T-cell (primary cell): Measurements from ENCODE around the gene KAT7. TPM values are rescaled to one million over a fixed set of nuclear protein-coding genes. Genes with fewer than 3 reads are reported as not detected.

Source experiments
- ATAC-seq, 4 experiments: fragments of 200-7000 bp in 3 of 4; fragments of 150-1000 bp in 1 of 4; cut with Tn5 transposase; replicated peaks in 1 of 4; 1 replicate in 3 of 4; 2 replicates in 1 of 4; pipeline ENCODE4 v1.10.0; 2021; ENCODE audit warnings: moderate library complexity in 3 of 4, mild to moderate bottlenecking in 2 of 4, moderate number of reproducible peaks in 1 of 4
- CTCF ChIA-PET, 2 donors: fragments of 300-600 bp; sonication (Branson Sonifier 250); formaldehyde crosslinking; loops; one replicate each; lab custom pipeline; 2022; ENCODE audit warnings: antibody characterized with exemption in 2 of 2; lab: Charles Lee
- POLR2A ChIA-PET, 2 donors: fragments of 300-600 bp; sonication (Branson Sonifier 250); formaldehyde crosslinking; loops; one replicate each; lab custom pipeline; 2022; ENCODE audit warnings: antibody characterized with exemption in 2 of 2; lab: Charles Lee
- DNase-seq, 35 experiments: peaks; one replicate each; pipeline versions ENCODE4 v3.0.0 to v3.0.0-alpha.2; 2013 to 2023
- H3K27ac ChIP-seq: one replicate; pipeline ENCODE4 v1.5.1; 2013; ENCODE audit warnings: low read length
- H3K27me3 ChIP-seq, 2 experiments: replicated peaks in 1 of 2; 1 replicate in 1 of 2; 2 replicates in 1 of 2; pipeline versions ENCODE4 v1.6.1 to v1.7.0; 2013; ENCODE audit warnings: low read length in 1 of 2, mixed read lengths in 1 of 2; ENCODE audit not compliant: control insufficient read depth in 2 of 2, insufficient read depth in 2 of 2; ENCODE audit errors: extremely low read depth in 1 of 2
- H3K36me3 ChIP-seq, 2 donors: 1 replicate in 1 of 2; 2 replicates in 1 of 2; pipeline versions ENCODE4 v1.6.1 to v1.7.0; 2013; ENCODE audit warnings: low read length in 1 of 2; ENCODE audit not compliant: control insufficient read depth in 2 of 2, insufficient read depth in 1 of 2; ENCODE audit errors: extremely low read depth in 1 of 2
- H3K4me1 ChIP-seq, 2 experiments: 1 replicate in 1 of 2; 2 replicates in 1 of 2; pipeline versions ENCODE4 v1.6.1 to v1.7.0; 2013; ENCODE audit warnings: low read length in 2 of 2, mixed read lengths in 1 of 2; ENCODE audit not compliant: insufficient read depth in 2 of 2, control insufficient read depth in 1 of 2; ENCODE audit errors: extremely low read depth in 1 of 2
- H3K4me3 ChIP-seq, 2 donors: 1 replicate in 1 of 2; 2 replicates in 1 of 2; pipeline versions ENCODE4 v1.5.1 to v1.7.0; 2013; ENCODE audit warnings: mild to moderate bottlenecking in 2 of 2, low read length in 1 of 2, moderate library complexity in 1 of 2; ENCODE audit not compliant: control insufficient read depth in 1 of 2; ENCODE audit errors: extremely low read depth in 1 of 2
- H3K9me3 ChIP-seq: 2 replicates; pipeline ENCODE4 v1.7.0; 2013
- H3K27ac Mint-ChIP-seq, 2 donors: one replicate each; pipeline ENCODE4 v1.8.0; 2020 to 2021; ENCODE audit warnings: mild to moderate bottlenecking in 2 of 2, mixed read lengths in 2 of 2
- H3K27me3 Mint-ChIP-seq, 2 donors: one replicate each; pipeline ENCODE4 v1.8.0; 2021 to 2022; ENCODE audit warnings: mixed read lengths in 2 of 2
- H3K36me3 Mint-ChIP-seq: one replicate; pipeline ENCODE4 v1.8.0; 2021; ENCODE audit warnings: mixed read lengths
- H3K4me1 Mint-ChIP-seq, 3 donors: one replicate each; pipeline ENCODE4 v1.8.0; 2020 to 2022; ENCODE audit warnings: mixed read lengths in 3 of 3, mild to moderate bottlenecking in 1 of 3
- H3K4me3 Mint-ChIP-seq, 3 donors: one replicate each; pipeline ENCODE4 v1.8.0; 2020 to 2022; ENCODE audit warnings: mild to moderate bottlenecking in 3 of 3, mixed read lengths in 3 of 3, moderate library complexity in 3 of 3
- H3K9me3 Mint-ChIP-seq, 3 donors: one replicate each; pipeline ENCODE4 v1.8.0; 2020 to 2022; ENCODE audit warnings: mixed read lengths in 3 of 3
- WGBS: methylation state at CpG from one replicate; pipeline ENCODE4 v1.1.5; 2013; ENCODE audit warnings: missing lambda C conversion rate; ENCODE audit not compliant: insufficient coverage; 5-methylcytosine and 5-hydroxymethylcytosine counted together
- total RNA-seq, 35 experiments: library from RNA in 6 of 35; stranded (reverse) in 6 of 35; fragments of 120-200 nt in 1 of 35; gene quantifications; one replicate each; pipeline versions ENCODE4 v1.2.1 to v1.2.4 and lab custom pipeline; 2013 to 2026

Gene KAT7
- total RNA-seq, 5 donors from 2014 or later (not counting 1 experiment from before 2014, with no cell fraction given) = 96.8 to 197 (median 99.7) TPM

GRCh38 chr17:49798182-49798581 lies 9.7 kb downstream of the KAT7 start:
- no peaks in the 10 kb centered on the region for H3K9me3 ChIP-seq
- DNase-seq (no peak), ATAC-seq (no peak)
- Mint-ChIP-seq H3K9me3 (no peaks in the 10 kb centered on the region), H3K4me1 (peaks cover 59 to 62% (median 61%) of the 10 kb centered on the region in 3 donors), H3K4me3 (no peak overlapping the region), H3K27me3 (no peaks in the 10 kb centered on the region), H3K36me3 (peaks cover 53% of the 10 kb centered on the region), H3K27ac (peak overlapping the region; percentile 69 to 78)
- H3K4me3 ChIP-seq = no peak overlapping the region
- H3K36me3 ChIP-seq = peaks cover 16 to 76% of the 10 kb centered on the region in 2 donors
- 90% methylated on average over 5 of the region's 8 CpGs for WGBS
- CTCF ChIA-PET = no interaction called here
- H3K27me3 ChIP-seq = no peaks in the 10 kb centered on the region
- peaks cover 10 to 28% of the 10 kb centered on the region in 2 experiments for H3K4me1 ChIP-seq
- POLR2A ChIA-PET = interaction anchor here in 1 of 2 donors (1.2 kb wide), 1 partner anchor 10 kb away, joined by 4 read pairs; the partner anchor contains the start of gene KAT7
- H3K27ac ChIP-seq = no peak overlapping the region

GRCh38 chr17:49798738-49799137 lies 10.3 kb downstream of the KAT7 start:
- Mint-ChIP-seq H3K9me3 (no peaks in the 10 kb centered on the region), H3K36me3 (peaks cover 50% of the 10 kb centered on the region), H3K27me3 (no peaks in the 10 kb centered on the region), H3K4me1 (peaks cover 55 to 56% (median 56%) of the 10 kb centered on the region in 3 donors), H3K4me3 (no peak overlapping the region), H3K27ac (peak overlapping the region; percentile 69 to 78)
- no peaks in the 10 kb centered on the region for H3K27me3 ChIP-seq
- peaks cover 10 to 28% of the 10 kb centered on the region in 2 experiments for H3K4me1 ChIP-seq
- peaks cover 12 to 73% of the 10 kb centered on the region in 2 donors for H3K36me3 ChIP-seq
- DNase-seq = no peak
- ATAC-seq = peak in 1 of 4 experiments; percentile 38
- H3K27ac ChIP-seq = no peak overlapping the region
- H3K4me3 ChIP-seq = no peak overlapping the region
- POLR2A ChIA-PET = interaction anchor here in 1 of 2 donors (0.5 to 1.2 kb wide), 2 partner anchors 10 to 14 kb away, joined by 4 to 11 read pairs; partner anchors contain the start of gene KAT7
- no CpG with 5 or more reads among the region's 2 CpGs for WGBS
- H3K9me3 ChIP-seq = no peaks in the 10 kb centered on the region
- CTCF ChIA-PET = interaction anchor here in 1 of 2 donors (0.6 to 1.3 kb wide), 2 partner anchors 13 to 1226 kb away, joined by 3 read pairs; no protein-coding TSS in a partner anchor

- Histone ChIP-seq H3K9me3 (no peaks in the 10 kb centered on the region), H3K27ac (no peak overlapping the region), H3K4me3 (no peak overlapping the region), H3K27me3 (no peaks in the 10 kb centered on the region), H3K4me1 (peaks cover 0 to under 1% of the 10 kb centered on the region in 2 experiments), H3K36me3 (peaks cover 7 to 80% of the 10 kb centered on the region in 2 donors)
- H3K9me3 Mint-ChIP-seq = no peaks in the 10 kb centered on the region
- WGBS = 100% methylated on average over 2 of the region's 4 CpGs
- peaks cover 43 to 53% (median 51%) of the 10 kb centered on the region in 3 donors for H3K4me1 Mint-ChIP-seq
- POLR2A ChIA-PET = no interaction called here
- H3K27ac Mint-ChIP-seq = peak overlapping the region in 1 of 2 donors; percentile 7
- peaks cover 61% of the 10 kb centered on the region for H3K36me3 Mint-ChIP-seq
- no peak for ATAC-seq
- no peak for DNase-seq
- CTCF ChIA-PET = no interaction called here
- H3K27me3 Mint-ChIP-seq = no peaks in the 10 kb centered on the region
- H3K4me3 Mint-ChIP-seq = no peak overlapping the region
Measured at GRCh38 chr17:49809056-49809455, 20.6 kb downstream of the KAT7 start.

- H3K9me3 Mint-ChIP-seq = no peaks in the 10 kb centered on the region
- DNase-seq = no peak
- no CpG with 5 or more reads among the region's 4 CpGs for WGBS
- peaks cover 52% of the 10 kb centered on the region for H3K36me3 Mint-ChIP-seq
- ChIA-PET POLR2A (no interaction called here), CTCF (interaction anchor here in 1 of 2 donors (0.6 kb wide), 1 partner anchor 396 kb away, joined by 3 read pairs; no protein-coding TSS in a partner anchor)
- H3K4me3 Mint-ChIP-seq = peak overlapping the region in 1 of 3 donors; percentile 23
- Histone ChIP-seq H3K4me1 (peaks cover 45 to 53% of the 10 kb centered on the region in 2 experiments), H3K4me3 (no peak overlapping the region), H3K36me3 (peaks cover 7 to 70% of the 10 kb centered on the region in 2 donors), H3K27ac (peak overlapping the region; percentile 19), H3K27me3 (no peaks in the 10 kb centered on the region), H3K9me3 (no peaks in the 10 kb centered on the region)
- peaks cover 65 to 70% (median 66%) of the 10 kb centered on the region in 3 donors for H3K4me1 Mint-ChIP-seq
- no peaks in the 10 kb centered on the region for H3K27me3 Mint-ChIP-seq
- peak overlapping the region; percentile 76 to 90 for H3K27ac Mint-ChIP-seq
- no peak for ATAC-seq
Measured at GRCh38 chr17:49814781-49815529, 26.5 kb downstream of the KAT7 start.

GRCh38 chr17:49815761-49816281 lies 27.3 kb downstream of the KAT7 start:
- Histone ChIP-seq H3K9me3 (no peaks in the 10 kb centered on the region), H3K27me3 (no peaks in the 10 kb centered on the region), H3K27ac (peak overlapping the region; percentile 11), H3K4me3 (no peak overlapping the region), H3K4me1 (peaks cover 53 to 62% of the 10 kb centered on the region in 2 experiments), H3K36me3 (peaks cover 7 to 67% of the 10 kb centered on the region in 2 donors)
- peak overlapping the region; percentile 90 to 99 for H3K27ac Mint-ChIP-seq
- 100% methylated on average over 5 of the region's 9 CpGs for WGBS
- CTCF ChIA-PET = interaction anchor here in 1 of 2 donors (1.3 kb wide), 1 partner anchor 100 kb away, joined by 4 read pairs; no protein-coding TSS in a partner anchor
- H3K27me3 Mint-ChIP-seq = no peaks in the 10 kb centered on the region
- peaks cover 51% of the 10 kb centered on the region for H3K36me3 Mint-ChIP-seq
- no peak for ATAC-seq
- POLR2A ChIA-PET = interaction anchor here in 1 of 2 donors (0.5 kb wide), 1 partner anchor 23 kb away, joined by 6 read pairs; no protein-coding TSS in a partner anchor
- peaks cover 71 to 74% (median 74%) of the 10 kb centered on the region in 3 donors for H3K4me1 Mint-ChIP-seq
- H3K4me3 Mint-ChIP-seq = peak overlapping the region in 1 of 3 donors; percentile 15
- DNase-seq = no peak
- no peaks in the 10 kb centered on the region for H3K9me3 Mint-ChIP-seq

GRCh38 chr17:49817993-49818392 lies 29.5 kb downstream of the KAT7 start:
- Histone ChIP-seq H3K36me3 (peaks cover 7 to 69% of the 10 kb centered on the region in 2 donors), H3K4me1 (peaks cover 66 to 73% of the 10 kb centered on the region in 2 experiments), H3K9me3 (no peaks in the 10 kb centered on the region), H3K27me3 (no peaks in the 10 kb centered on the region), H3K4me3 (no peak overlapping the region), H3K27ac (peak overlapping the region; percentile 84)
- H3K4me1 Mint-ChIP-seq = peaks cover 82 to 89% (median 83%) of the 10 kb centered on the region in 3 donors
- peak overlapping the region; percentile 50 to 77 (median 61) for H3K4me3 Mint-ChIP-seq
- WGBS = 50% methylated on average over 2 of the region's 4 CpGs
- peak; percentile 99 to 100 (median 100) for ATAC-seq
- no peaks in the 10 kb centered on the region for H3K27me3 Mint-ChIP-seq
- peak overlapping the region; percentile 90 to 99 for H3K27ac Mint-ChIP-seq
- no peaks in the 10 kb centered on the region for H3K9me3 Mint-ChIP-seq
- peak; percentile 18 to 79 (median 66) for DNase-seq
- ChIA-PET POLR2A (interaction anchor here (0.6 to 1.2 kb wide), 3 partner anchors 12 to 61 kb away, joined by 4 to 7 read pairs (median 7); partner anchors contain the start of gene FAM117A (in 1 of the 2)), CTCF (interaction anchor here (0.7 to 1.4 kb wide), 4 partner anchors 55 to 356 kb away, joined by 3 read pairs; no protein-coding TSS in a partner anchor)
- H3K36me3 Mint-ChIP-seq = peaks cover 59% of the 10 kb centered on the region
